IMR-90 (cell line): ENCODE measurements around the gene PLEKHF1. TPM values are rescaled to one million over a fixed set of nuclear protein-coding genes. Genes with fewer than 3 reads are reported as not detected.

Experiments
- ATAC-seq: fragments of 200-7000 bp; cut with Tn5 transposase; 2 replicates; pipeline ENCODE4 v1.9.1; 2020; ENCODE audit warnings: low read depth, mild to moderate bottlenecking, moderate library complexity
- BruUV-seq: library from RNA; stranded (reverse); fragments of 400-500 nt; replicated peaks from 2 replicates; lab custom pipeline; 2021; lab: Mats Ljungman, UMichigan
- CTCF ChIA-PET: fragments of 300-600 bp; formaldehyde crosslinking; extraction: SDS; loops from one replicate; lab custom pipeline; 2021; ENCODE audit warnings: antibody characterized with exemption; lab: Yijun Ruan, JAX
- POLR2A ChIA-PET: fragments of 300-600 bp; sonication (Branson Sonifier 250); formaldehyde crosslinking; loops from one replicate; lab custom pipeline; 2022; ENCODE audit warnings: antibody characterized with exemption; ENCODE audit not compliant: unreplicated experiment; lab: Charles Lee
- DNase-seq: peaks from one replicate; pipeline ENCODE4 v3.0.0; 2013
- H2AFZ ChIP-seq: replicated peaks from 2 replicates; pipeline ENCODE3; 2013; ENCODE audit warnings: low read length, mild to moderate bottlenecking; ENCODE audit not compliant: poor library complexity
- H2AK5ac ChIP-seq: 2 replicates; pipeline ENCODE4 v1.6.1; 2013; ENCODE audit warnings: low read depth, low read length, inconsistent platforms
- H2AK9ac ChIP-seq: replicated peaks from 2 replicates; pipeline ENCODE3; 2013; ENCODE audit warnings: mild to moderate bottlenecking, low read depth, low read length, moderate library complexity; ENCODE audit not compliant: poor library complexity
- H2BK120ac ChIP-seq: 2 replicates; pipeline ENCODE4 v1.6.1; 2013; ENCODE audit warnings: low read depth, low read length, inconsistent platforms
- H2BK15ac ChIP-seq: 3 replicates; pipeline ENCODE4 v1.6.1; 2013; ENCODE audit warnings: low read depth, low read length, inconsistent platforms
- H2BK20ac ChIP-seq: 2 replicates; pipeline ENCODE4 v1.6.1; 2013; ENCODE audit warnings: low read depth, mild to moderate bottlenecking, inconsistent platforms, low read length, moderate library complexity
- H2BK5ac ChIP-seq: 2 replicates; pipeline ENCODE4 v1.6.1; 2013; ENCODE audit warnings: mild to moderate bottlenecking, low read depth, low read length, inconsistent platforms; ENCODE audit not compliant: poor library complexity, severe bottlenecking
- H3K14ac ChIP-seq: replicated peaks from 2 replicates; pipeline ENCODE4 v1.6.1; 2013; ENCODE audit warnings: low read depth, low read length, inconsistent platforms
- H3K18ac ChIP-seq: 2 replicates; pipeline ENCODE4 v1.6.1; 2013; ENCODE audit warnings: low read depth, low read length, control low read depth
- H3K23ac ChIP-seq: 2 replicates; pipeline ENCODE4 v1.6.1; 2013; ENCODE audit warnings: low read depth, low read length, inconsistent platforms
- H3K27ac ChIP-seq: 2 replicates; pipeline ENCODE4 v1.5.1; 2013; ENCODE audit warnings: mild to moderate bottlenecking, control low read depth, low read length; ENCODE audit not compliant: insufficient read depth
- H3K27me3 ChIP-seq: 2 replicates; pipeline ENCODE4 v1.6.1; 2013; ENCODE audit warnings: low read length; ENCODE audit not compliant: control insufficient read depth, insufficient read depth
- H3K36me3 ChIP-seq: 2 replicates; pipeline ENCODE4 v1.6.1; 2013; ENCODE audit warnings: low read length, mixed read lengths; ENCODE audit not compliant: control insufficient read depth, insufficient read depth
- H3K4ac ChIP-seq: 2 replicates; pipeline ENCODE4 v1.6.1; 2013; ENCODE audit warnings: low read depth, low read length, inconsistent platforms
- H3K4me1 ChIP-seq: 2 replicates; pipeline ENCODE4 v1.6.1; 2013; ENCODE audit warnings: low read length, mixed read lengths; ENCODE audit not compliant: control insufficient read depth, insufficient read depth
- H3K4me2 ChIP-seq: 2 replicates; pipeline ENCODE4 v1.6.1; 2013; ENCODE audit warnings: low read depth, mild to moderate bottlenecking, control low read depth, low read length, moderate library complexity
- H3K4me3 ChIP-seq: 2 replicates; pipeline ENCODE4 v1.5.1; 2013; ENCODE audit warnings: low read depth, mild to moderate bottlenecking, control low read depth, low read length, moderate library complexity; ENCODE audit not compliant: insufficient read depth
- H3K56ac ChIP-seq: 2 replicates; pipeline ENCODE4 v1.6.1; 2013; ENCODE audit warnings: low read length, inconsistent platforms; ENCODE audit not compliant: insufficient read depth; ENCODE audit errors: extremely low read depth
- H3K79me1 ChIP-seq, 2 experiments: 2 replicates each; pipeline ENCODE4 v1.6.1; 2013; ENCODE audit warnings: low read length in 2 of 2, inconsistent platforms in 1 of 2, low read depth in 1 of 2
- H3K9ac ChIP-seq: 2 replicates; pipeline ENCODE4 v1.6.1; 2013; ENCODE audit warnings: low read depth, low read length, control low read depth
- H3K9me1 ChIP-seq: 2 replicates; pipeline ENCODE4 v1.6.1; 2013; ENCODE audit warnings: low read length, inconsistent platforms; ENCODE audit not compliant: insufficient read depth
- H3K9me3 ChIP-seq: 2 replicates; pipeline ENCODE4 v1.6.1; 2013; ENCODE audit warnings: low read length; ENCODE audit not compliant: control insufficient read depth, insufficient read depth
- H4K20me1 ChIP-seq: 2 replicates; pipeline ENCODE4 v1.6.1; 2013; ENCODE audit warnings: low read length, inconsistent platforms; ENCODE audit not compliant: insufficient read depth
- H4K5ac ChIP-seq: 2 replicates; pipeline ENCODE4 v1.6.1; 2013; ENCODE audit warnings: mild to moderate bottlenecking, low read depth, low read length, control low read depth
- H4K8ac ChIP-seq, 2 experiments: 2 replicates each; pipeline ENCODE4 v1.6.1; 2013; ENCODE audit warnings: low read depth in 2 of 2, low read length in 2 of 2, control low read depth in 1 of 2, inconsistent platforms in 1 of 2
- H4K91ac ChIP-seq: 2 replicates; pipeline ENCODE4 v1.6.1; 2013; ENCODE audit warnings: low read depth, low read length, inconsistent platforms; ENCODE audit not compliant: insufficient read depth
- CEBPB ChIP-seq: IDR thresholded peaks from 2 replicates; pipeline ENCODE4 v1.6.1; 2012; ENCODE audit warnings: low read depth, low read length, improper control_type of control experiment
- CHD1 ChIP-seq: IDR thresholded peaks from 2 replicates; pipeline ENCODE4 v1.6.1; 2012; ENCODE audit warnings: low read depth, low read length, improper control_type of control experiment
- ELK1 ChIP-seq: fragments of 150-350 bp; IDR thresholded peaks from 2 replicates; pipeline ENCODE4 v1.6.1; 2016; ENCODE audit warnings: low read depth, mild to moderate bottlenecking, low read length, moderate library complexity, borderline replicate concordance
- FOS ChIP-seq: fragments of 150-350 bp; IDR thresholded peaks from 2 replicates; pipeline ENCODE4 v1.6.1; 2016; ENCODE audit warnings: low read depth, low read length
- MAFK ChIP-seq: IDR thresholded peaks from 2 replicates; pipeline ENCODE4 v1.6.1; 2012; ENCODE audit warnings: low read depth, low read length, improper control_type of control experiment
- MAZ ChIP-seq: IDR thresholded peaks from 2 replicates; pipeline ENCODE4 v1.6.1; 2012; ENCODE audit warnings: low read depth, mild to moderate bottlenecking, low read length, improper control_type of control experiment, moderate library complexity, borderline replicate concordance
- MXI1 ChIP-seq: IDR thresholded peaks from 2 replicates; pipeline ENCODE4 v1.6.1; 2012; ENCODE audit warnings: low read depth, mild to moderate bottlenecking, low read length, moderate library complexity, borderline replicate concordance
- NFE2L2 ChIP-seq: fragments of 150-350 bp; IDR thresholded peaks from 2 replicates; pipeline ENCODE4 v1.6.1; 2016; ENCODE audit warnings: low read depth, mild to moderate bottlenecking, low read length
- POLR2A ChIP-seq: IDR thresholded peaks from 2 replicates; pipeline ENCODE4 v1.6.1; 2012; ENCODE audit warnings: mild to moderate bottlenecking, low read depth, low read length
- RAD21 ChIP-seq: IDR thresholded peaks from 2 replicates; pipeline ENCODE4 v1.6.1; 2012; ENCODE audit warnings: low read length, improper control_type of control experiment
- SMC3 ChIP-seq: fragments of 150-350 bp; IDR thresholded peaks from 2 replicates; pipeline ENCODE4 v1.6.1; 2016; ENCODE audit warnings: low read depth, mild to moderate bottlenecking, antibody characterized with exemption, low read length, moderate library complexity
- USF2 ChIP-seq: fragments of 150-350 bp; IDR thresholded peaks from 2 replicates; pipeline ENCODE4 v1.6.1; 2017; ENCODE audit warnings: mild to moderate bottlenecking, antibody characterized with exemption, low read length, low read depth
- WGBS, 2 experiments: methylation state at CpG; one replicate each; pipeline versions ENCODE4 v1.1.5 to v1.1.7; 2013; ENCODE audit warnings: missing lambda C conversion rate in 2 of 2; ENCODE audit not compliant: insufficient read length in 1 of 2; ENCODE audit errors: extremely low coverage in 2 of 2; 5-methylcytosine and 5-hydroxymethylcytosine counted together
- dilution Hi-C: fragments of 300-500 bp; cut with HindIII; formaldehyde crosslinking; loops from one replicate; pipeline ENCODE4 v1.14.3; 2018; ENCODE audit warnings: low sequenced_read_pairs; ENCODE audit not compliant: unreplicated experiment
- in situ Hi-C: fragments of 300-500 bp; cut with MboI; formaldehyde crosslinking; loops from 3 replicates; pipeline ENCODE4 v1.14.3; 2019; ENCODE audit warnings: low sequenced_read_pairs, inconsistent platforms, mixed read lengths
- intact Hi-C: fragments of 100-400 bp; cut with micrococcal nuclease; formaldehyde crosslinking; loops from 2 replicates; pipeline ENCODE4 v1.10.0; 2022
- polyA plus RNA-seq, 3 experiments: library from polyadenylated mRNA; depleted of rRNA; stranded (reverse); fragments of >200 nt; gene quantifications; 2 replicates each; pipeline ENCODE4 v1.2.3, GENCODE V29; 2012; ENCODE audit warnings: low replicate concordance in 1 of 3
- total RNA-seq: library from RNA; depleted of rRNA; stranded (reverse); fragments of >200 nt; gene quantifications from 2 replicates; pipeline ENCODE4 v1.2.3, GENCODE V29; 2012
- TF ChIP-seq, protein P1 (sequence below): conservative IDR thresholded peaks from 2 replicates; pipeline ENCODE4 v1.5.1; 2012; ENCODE audit warnings: mild to moderate bottlenecking, low read depth, low read length, improper control_type of control experiment

Gene PLEKHF1
- total and polyA plus RNA-seq, 2 of the 4 experiments (the other 2 are of a cell fraction) = 5.0 to 6.6 TPM

- Histone ChIP-seq H3K27ac (no peak overlapping the region), H4K20me1 (no peaks in the 10 kb centered on the region), H2BK20ac (no peak overlapping the region), H3K9me1 (no peaks in the 10 kb centered on the region), H3K9ac (no peak overlapping the region), H2AFZ (no peak overlapping the region), H3K18ac (no peak overlapping the region), H3K36me3 (no peaks in the 10 kb centered on the region), H2BK120ac (no peak overlapping the region), H3K79me1 (no peaks in the 10 kb centered on the region), H3K4me1 (no peaks in the 10 kb centered on the region), H3K9me3 (no peaks in the 10 kb centered on the region), H3K4ac (no peak overlapping the region), H3K56ac (no peak overlapping the region), H4K91ac (no peak overlapping the region), H3K4me3 (no peak overlapping the region), H3K23ac (no peak overlapping the region), H2BK5ac (no peak overlapping the region), H4K5ac (no peak overlapping the region), H2AK5ac (no peak overlapping the region), H3K27me3 (no peaks in the 10 kb centered on the region; the same call in none of the 2 replicates), H3K4me2 (no peak overlapping the region), H3K14ac (no peak overlapping the region), H4K8ac (no peak overlapping the region), H2AK9ac (no peak overlapping the region), H2BK15ac (no peak overlapping the region)
- ChIA-PET CTCF (interaction anchor here (1.6 kb wide), 1 partner anchor 19 kb away, joined by 5 read pairs; no protein-coding TSS in a partner anchor), POLR2A (no interaction called here)
- no TSS peak for BruUV-seq
- DNase-seq (no peak), ATAC-seq (no peak)
- no peak for TF ChIP-seq POLR2A
- TF ChIP-seq, protein P1, sequence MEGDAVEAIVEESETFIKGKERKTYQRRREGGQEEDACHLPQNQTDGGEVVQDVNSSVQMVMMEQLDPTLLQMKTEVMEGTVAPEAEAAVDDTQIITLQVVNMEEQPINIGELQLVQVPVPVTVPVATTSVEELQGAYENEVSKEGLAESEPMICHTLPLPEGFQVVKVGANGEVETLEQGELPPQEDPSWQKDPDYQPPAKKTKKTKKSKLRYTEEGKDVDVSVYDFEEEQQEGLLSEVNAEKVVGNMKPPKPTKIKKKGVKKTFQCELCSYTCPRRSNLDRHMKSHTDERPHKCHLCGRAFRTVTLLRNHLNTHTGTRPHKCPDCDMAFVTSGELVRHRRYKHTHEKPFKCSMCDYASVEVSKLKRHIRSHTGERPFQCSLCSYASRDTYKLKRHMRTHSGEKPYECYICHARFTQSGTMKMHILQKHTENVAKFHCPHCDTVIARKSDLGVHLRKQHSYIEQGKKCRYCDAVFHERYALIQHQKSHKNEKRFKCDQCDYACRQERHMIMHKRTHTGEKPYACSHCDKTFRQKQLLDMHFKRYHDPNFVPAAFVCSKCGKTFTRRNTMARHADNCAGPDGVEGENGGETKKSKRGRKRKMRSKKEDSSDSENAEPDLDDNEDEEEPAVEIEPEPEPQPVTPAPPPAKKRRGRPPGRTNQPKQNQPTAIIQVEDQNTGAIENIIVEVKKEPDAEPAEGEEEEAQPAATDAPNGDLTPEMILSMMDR = no peak
- TF ChIP-seq NFE2L2 = no peak
- no peak for TF ChIP-seq SMC3
- TF ChIP-seq MXI1 = no peak
- TF ChIP-seq CEBPB = no peak
- TF ChIP-seq CHD1 = no peak
- no peak for TF ChIP-seq RAD21
- TF ChIP-seq FOS = no peak
- TF ChIP-seq USF2 = no peak
- TF ChIP-seq MAFK = no peak
- no peak for TF ChIP-seq ELK1
- TF ChIP-seq MAZ = no peak
- in situ Hi-C loops (no loop called here), intact Hi-C loops (no loop called here), dilution Hi-C loops (no loop called here)
- no CpG with 5 or more reads among the region's 2 CpGs for WGBS, 2 experiments
Observed at GRCh38 chr19:29634002-29634401, 31.3 kb upstream of the PLEKHF1 start.
